Activated T-cell treated with anti-CD3 and anti-CD28 coated beads for 4 hours (primary cell): ENCODE measurements around the gene DNAH9.
"Not testable (repeated sequence)": the region's sequence is repeated elsewhere in the genome, so short reads cannot be mapped to it uniquely, and the experiment has no call there.

ENCODE experiments used
- DNase-seq: peaks from one replicate; pipeline ENCODE4 v3.0.0-alpha.2; 2020

DNAH9 gene

DNA sequence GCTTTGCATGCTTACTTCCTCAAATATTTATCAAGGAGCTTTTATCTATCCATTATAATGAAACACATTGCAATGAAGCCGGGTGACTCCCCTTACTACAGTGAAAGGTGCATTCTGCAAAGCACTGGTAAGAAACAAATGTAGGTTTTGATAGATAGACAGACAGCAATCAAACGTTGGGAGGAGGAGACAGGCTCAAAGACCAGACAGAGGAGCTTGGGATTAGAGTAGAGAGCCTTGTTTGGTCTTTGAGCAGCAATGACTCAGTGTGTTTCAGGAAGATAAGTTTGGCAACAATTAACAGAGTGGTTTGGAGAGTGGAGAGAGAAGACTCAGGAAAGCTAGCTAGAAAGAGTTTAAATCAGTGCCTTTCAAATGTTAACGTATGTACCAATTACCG, 330.2 kb downstream of the DNAH9 start:
- no peak for DNase-seq

DNA sequence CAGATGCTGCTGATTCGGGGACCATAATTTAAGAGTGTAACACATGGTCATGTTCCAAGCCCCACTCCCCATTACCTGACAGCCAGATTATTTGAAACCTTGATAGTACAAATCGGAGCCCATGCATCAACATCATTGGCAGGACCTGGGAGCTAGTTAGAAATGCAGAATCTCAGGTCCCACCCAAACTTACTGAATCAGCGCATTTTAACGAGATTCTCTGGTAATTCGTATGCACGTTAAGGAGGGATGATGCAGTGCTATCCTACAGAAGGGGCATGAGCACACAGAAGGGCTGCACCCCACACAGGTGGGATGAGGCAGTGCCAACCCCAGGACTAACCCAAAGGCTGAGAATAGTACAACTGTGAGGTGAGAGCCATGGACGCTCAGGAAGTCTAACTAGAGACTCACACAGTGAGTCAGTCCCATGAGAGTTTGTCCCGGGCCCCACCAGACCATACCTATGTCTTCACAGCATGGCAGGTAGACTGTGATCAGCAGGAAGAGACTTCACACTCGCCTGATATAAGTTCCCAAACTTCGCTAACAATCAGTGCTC, 334.1 kb downstream of the DNAH9 start:
- no peak for DNase-seq

DNA sequence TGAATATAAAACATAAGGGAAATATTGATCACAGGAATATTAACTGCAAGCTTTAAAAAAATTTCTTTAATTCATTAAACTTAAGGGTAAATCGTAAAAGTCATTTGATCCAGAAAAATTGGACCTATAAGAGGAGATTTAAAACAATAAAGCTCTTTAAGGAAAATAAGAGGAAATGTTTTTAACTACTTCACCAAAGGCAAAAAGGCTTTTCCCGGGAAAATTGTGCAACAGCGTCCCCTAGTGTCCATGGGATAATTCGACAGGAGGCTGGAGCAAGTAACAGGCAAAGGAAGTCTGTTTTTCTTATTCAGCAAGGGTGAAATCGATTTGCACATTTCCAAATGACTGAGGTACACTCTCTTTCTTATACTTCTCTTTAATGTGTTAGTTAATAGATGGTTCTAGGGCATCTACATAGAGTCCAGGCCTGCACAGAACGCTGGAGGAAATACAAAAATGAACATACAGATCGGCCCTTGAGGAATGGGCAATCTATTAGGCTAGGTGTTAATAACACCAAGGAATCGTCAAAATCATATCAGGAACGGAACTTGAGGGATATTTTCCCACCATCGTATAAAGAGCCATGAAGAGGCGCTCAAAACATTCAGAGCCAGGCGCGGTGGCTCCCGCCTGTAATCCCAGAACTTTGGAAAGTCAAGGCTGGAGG, 337.6 kb downstream of the DNAH9 start:
- DNase-seq: no peak

DNA sequence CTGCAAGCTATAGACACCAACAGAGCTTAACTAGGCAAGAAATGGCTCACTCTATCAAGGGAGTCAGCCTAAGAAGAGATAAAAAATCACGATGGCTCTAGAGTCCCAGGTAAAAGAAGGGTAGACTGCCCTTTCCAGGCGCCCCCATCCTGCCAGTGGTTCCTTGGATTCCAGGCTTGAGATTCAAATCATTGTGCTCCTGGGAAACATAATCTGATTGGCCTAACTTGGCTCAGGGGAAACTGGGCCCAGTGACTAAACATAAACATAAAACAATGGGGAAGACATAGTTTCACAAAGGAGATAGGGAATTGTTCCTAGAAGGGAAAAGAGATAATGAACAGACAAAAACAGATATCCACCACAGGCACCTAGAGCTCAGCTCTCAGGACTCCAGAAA, 342.6 kb downstream of the DNAH9 start:
- no peak for DNase-seq

DNA sequence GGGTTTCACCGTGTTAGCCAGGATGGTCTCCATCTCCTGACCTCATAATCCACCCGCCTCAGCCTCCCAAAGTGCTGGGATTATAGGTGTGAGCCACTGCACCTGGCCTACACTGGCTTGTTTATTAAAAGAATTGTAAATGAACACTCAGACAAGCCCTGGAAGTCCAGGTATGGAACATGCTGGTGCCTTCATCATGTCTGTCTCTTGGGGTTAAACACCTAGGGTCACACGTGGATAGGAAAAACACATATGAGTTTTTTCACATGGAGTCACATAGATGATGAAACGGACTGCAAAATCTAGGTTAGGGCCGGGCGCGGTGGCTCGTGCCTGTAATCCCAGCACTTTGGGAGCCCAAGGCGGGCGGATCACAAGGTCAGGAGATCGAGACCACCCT, 344.8 kb downstream of the DNAH9 start:
- not testable (repeated sequence) for DNase-seq

DNA sequence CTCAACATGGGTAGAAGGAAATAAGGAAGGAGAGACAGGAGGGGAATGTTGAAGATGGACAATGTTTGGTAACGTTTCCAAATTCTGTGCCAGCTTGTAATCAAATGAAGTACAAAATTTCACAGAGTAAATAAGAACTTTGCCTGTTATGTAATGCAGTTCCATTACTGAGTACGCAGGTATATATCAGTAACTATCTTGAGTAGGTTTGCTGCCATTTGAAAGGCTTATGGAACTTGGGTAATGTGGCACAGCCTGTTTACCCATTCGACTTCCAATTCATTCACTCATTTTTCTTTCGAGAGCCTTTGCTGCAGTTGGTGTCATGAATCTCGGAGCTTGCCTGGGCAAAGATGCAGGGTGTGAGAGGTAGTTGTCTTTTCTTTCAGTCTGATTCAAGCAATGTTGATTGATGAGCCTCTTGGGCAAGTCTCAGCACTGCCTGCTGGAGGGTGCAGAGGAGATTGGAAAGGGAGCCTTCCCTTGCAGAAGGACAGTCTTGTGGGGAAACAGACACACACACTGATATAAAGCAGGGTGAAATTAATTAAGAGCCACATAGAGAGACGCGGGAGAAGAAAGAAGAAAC, 345.6 kb downstream of the DNAH9 start:
- DNase-seq: no peak

DNA sequence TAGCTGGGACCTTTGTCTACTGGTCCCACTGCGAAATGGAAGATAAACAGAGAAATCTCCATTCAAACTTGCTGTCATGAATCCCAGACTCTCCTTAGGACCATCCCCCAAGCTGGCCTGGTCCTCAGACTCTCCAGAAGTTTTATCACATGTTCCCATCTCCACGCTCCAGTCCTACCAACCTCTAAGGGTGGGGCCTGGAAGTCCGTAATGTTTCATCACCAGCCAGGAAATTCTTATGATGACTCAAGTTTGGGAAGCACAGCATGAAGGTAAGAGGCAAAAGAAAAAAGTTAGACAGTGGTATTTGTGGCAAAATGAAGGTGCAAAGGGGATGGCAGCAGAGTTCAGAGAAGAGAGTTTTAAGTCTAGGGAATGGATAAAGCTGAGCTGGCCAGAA, 346.3 kb downstream of the DNAH9 start:
- DNase-seq: no peak

DNA sequence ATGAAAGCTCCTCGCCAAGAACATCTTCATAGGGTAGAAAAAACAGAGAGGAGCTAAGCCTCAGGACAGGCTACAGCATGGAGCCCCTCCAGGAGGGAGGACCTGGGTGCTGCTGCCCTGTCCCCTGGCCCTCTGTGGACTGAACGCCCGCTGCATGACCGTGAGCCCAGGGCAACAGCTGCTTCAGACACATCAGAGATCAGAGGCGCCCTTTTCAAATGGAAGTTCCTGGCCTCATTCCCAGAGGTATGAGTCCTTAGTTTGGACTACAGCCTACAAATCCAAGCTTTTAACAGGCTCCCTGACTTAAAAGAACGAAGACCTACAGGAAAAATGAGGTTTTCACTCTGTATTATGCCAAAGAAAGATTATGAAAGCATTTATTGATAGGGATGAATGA, 350.5 kb downstream of the DNAH9 start:
- DNase-seq: no peak

DNA sequence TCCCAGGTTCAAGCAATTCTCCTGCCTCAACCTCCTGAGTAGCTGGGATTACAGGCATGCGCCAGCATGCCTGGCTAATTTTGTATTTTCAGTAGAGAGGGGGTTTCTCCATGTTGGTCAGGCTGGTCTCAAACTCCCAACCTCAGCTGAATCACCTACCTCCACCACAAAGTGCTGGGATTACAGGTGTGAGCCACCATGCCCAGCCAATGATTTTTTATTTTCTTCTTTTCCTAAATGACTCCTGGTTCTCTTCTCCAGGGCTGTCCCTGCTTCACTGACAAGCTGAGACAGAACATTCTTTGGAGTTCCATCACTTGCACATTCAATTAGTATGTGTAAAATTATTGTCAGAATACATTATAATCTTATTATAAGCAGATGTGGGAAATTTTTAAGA, 351.3 kb downstream of the DNAH9 start:
- not testable (repeated sequence) for DNase-seq

DNA sequence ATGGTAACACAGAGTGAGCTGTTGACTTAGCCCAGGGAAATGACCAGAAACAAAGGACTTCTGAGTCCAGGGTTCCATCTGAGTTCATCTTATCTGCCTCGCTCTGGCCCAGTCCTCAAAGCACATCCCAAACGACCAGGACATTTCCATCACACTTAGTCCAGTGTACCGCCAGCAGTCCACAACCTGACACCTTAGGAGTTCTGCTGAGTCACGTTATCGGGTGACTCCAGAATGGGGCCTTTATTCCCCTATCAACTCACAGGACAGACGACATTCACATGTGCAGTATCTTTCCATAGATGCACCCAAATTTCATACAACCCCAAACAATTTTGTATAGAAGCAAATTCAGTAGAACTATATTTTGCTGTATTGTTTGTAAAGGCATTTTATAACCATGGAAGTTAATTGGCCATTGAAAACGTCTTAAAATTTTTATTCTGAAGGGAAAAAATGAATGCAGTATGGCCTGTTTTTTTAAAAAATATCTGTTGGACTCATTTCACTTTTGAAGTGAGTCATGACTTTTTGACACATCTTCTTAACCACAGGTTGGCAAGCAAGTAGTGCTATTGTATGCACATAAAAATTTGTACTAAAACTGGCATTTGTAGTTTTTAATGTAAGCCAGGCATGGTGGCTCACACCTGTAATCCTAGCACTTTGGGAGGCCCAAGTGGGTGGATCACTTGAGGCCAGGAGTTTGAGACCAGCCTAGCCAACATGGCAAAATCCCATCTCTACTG, 352.7 kb downstream of the DNAH9 start:
- no peak for DNase-seq

DNA sequence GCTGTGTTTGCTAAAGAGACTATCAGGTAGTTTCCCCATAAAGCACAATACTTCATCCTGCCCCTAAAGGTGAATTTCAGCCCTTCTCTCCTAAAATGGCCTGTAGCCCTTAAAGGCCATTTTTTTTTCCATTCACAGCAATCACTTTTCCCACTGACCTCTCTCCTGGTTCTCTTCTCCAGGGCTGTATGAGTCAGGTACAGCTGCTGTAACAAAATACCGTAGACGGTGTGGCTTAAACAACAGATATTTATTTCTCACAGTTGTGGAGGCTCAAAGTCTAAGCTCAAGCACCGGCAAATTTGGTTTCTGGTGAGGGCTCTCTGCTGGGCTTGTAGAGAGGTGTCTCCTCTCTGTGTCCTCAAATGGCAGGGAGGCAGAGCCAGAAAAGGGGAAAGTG, 354.3 kb downstream of the DNAH9 start:
- DNase-seq: no peak

DNA sequence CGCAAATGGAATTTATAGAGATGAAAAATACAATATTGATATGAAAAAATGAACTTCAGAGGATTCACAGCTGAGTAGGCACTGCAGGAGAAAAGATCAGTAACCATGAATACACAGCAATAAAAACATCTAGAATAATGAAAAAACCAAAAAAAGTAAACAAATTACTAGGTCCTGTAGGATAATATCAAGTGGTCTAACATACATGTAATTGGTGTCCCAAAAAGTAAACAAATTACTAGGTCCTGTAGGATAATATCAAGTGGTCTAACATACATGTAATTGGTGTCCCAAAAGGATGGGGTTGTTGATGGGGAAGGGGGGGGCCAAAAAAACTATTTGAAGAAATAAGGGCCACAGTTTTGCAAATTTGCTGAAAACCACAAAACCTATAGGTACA, 355.7 kb downstream of the DNAH9 start:
- DNase-seq: no peak

DNA sequence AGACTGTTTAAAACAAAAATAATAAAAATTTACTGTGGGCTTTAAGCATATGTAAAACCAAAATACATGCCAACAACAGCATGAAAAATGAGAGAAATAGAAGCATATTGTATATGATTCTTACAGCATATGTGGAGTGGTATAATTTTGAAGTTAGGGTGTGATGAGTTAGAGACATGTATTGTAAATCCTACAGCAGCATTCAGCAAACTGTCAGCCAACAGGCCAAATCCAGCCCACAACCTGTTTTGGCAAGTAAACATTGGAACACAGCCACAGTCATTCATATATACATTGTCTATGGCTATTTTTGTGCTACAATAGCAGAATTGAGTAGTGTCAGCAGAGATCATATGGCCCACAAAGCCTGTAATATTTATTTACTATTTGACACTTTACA, 356.7 kb downstream of the DNAH9 start:
- no peak for DNase-seq

DNA sequence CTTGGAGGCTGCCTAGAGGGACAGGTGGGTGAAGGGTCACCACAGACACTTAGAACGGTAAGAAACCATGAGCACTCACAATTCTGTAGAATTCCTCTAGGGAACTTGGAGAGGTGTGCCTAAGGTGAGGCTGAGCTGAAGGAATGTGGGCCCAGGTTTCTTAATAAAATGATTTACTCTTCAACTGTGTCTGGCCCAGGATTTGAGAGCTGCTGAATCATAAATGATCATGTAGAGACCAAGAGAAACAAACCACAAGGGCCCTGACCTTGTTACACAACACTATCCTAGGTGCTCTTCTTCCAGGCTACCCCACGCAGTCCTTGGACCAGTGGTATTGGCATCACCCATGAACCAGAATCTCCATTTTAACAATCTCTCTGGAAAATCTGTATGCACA, 371.3 kb downstream of the DNAH9 start:
- DNase-seq: no peak

DNA sequence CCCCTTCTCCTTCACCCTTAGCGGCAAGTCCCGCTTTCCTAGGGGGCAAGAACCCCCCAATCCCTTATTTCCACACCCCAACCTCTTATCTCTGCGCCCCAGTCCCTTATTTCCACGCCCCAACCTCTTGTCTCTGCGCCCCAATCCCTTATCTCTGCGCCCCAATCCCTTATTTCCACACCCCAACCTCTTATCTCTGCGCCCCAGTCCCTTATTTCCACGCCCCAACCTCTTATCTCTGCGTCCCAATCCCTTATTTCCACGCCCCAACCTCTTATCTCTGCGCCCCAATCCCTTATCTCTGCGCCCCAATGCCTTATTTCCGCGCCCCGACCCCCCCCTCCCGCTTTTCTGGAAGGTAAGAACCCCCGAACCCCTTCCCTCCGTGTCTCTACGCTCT, 374.5 kb downstream of the DNAH9 start:
- not testable (repeated sequence) for DNase-seq

DNA sequence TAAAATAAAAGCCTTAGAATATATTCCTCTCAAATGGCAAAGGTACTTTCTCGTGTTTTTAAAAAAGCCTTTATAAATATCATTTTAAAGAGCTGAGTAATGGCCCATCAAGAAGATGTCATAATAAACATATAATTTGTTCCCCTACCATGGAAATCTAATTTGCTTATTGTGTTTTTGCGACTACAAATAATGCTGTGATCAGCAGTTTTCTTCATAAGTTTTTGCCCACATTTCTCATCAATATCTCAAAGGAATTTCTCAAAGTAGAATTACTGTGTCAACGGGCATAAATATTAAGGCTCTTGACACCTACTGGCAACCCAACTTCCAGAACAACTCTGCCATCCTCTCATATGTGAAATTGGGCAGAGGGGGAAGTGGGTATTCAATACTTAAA, 381.5 kb downstream of the DNAH9 start:
- DNase-seq: no peak

DNA sequence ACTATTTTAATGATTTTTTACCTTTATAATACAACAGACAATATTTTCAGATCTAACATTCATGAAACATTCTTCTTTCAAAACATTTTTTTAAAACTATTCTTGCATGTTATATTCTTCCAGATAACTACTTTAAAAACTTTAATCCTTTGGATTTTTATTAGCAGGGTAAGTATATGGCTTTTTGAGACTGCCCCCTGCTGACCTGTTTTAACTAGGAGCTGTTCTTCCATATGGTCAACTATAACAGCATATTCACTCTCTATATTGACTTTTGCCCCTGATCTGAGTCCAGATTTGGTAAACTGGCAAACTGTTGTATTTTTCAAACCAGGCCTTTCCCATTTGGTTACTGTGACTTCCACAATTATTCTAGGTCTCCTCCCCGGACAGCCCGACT, 382.5 kb downstream of the DNAH9 start:
- DNase-seq: no peak

DNA sequence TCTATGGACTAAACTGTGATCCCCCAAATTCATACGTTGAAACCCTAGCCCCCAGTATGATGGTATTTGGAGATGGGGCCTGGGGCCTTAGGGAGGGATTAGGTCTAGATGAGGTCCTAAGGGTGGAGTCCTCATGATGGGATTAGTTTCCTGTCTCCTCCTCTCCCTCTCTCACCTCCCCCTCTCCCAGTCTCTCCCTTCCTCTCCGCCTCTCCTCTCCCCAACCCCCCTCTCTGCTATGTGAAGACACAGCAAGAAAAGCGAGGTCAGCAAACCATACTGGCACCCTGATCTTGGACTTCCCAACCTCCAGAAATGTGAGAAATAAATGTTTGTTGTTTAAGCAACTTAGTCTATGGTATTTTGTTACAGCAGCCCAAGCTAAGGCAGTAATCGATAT, 383.6 kb downstream of the DNAH9 start:
- DNase-seq: no peak

DNA sequence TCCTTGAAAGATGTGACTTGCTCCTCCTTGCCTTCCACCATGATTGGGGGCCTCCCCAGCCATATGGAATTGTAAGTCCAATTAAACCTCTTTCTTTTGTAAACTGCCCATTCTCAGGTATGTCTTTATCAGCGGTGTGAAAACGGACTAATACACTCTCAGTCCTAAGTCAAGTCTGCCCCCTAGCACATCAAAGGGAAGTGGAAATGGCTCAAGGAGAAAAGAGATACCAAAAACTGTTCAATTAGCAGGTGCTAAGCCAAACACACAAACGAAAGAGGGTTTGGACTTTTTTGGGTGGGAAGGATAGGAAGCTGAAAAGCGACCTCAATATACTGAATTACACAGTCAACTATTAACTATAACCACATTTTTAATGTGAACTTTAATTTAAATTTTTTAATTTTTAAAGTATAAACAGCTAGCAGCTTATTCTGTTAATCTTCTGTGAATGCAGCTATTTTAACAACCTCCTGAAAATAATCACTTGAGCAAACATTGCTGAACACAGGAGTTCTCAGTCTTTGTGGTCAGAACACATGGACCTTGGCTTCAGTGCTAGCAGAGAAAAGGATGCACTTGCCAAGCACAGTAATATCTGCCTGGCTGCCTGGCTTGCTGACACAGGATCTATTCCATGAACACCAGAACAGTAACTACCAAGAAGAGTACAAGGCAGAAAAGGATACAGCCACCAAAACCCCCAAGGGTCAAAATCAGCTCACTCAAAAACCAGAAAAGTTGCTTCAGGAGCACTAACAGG, 388.1 kb downstream of the DNAH9 start:
- DNase-seq: no peak

DNA sequence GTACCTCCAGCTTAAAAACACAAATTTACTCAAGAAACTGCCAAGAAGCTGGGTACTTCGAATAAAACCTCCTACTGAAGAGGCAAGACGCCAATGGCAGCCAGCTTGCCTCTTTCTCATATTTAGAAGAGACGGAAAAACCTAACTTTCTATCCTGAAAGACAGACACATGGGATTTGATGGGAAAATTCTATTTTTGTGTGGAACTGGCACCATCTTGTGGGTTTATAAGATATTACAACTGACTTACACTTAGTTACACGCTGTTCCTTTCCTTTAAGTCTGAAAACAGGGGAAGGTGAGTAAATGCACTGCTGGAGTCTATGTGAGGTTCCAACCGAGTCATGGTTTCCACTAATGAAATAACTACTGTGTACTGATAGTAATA, 388.7 kb downstream of the DNAH9 start:
- no peak for DNase-seq

DNA sequence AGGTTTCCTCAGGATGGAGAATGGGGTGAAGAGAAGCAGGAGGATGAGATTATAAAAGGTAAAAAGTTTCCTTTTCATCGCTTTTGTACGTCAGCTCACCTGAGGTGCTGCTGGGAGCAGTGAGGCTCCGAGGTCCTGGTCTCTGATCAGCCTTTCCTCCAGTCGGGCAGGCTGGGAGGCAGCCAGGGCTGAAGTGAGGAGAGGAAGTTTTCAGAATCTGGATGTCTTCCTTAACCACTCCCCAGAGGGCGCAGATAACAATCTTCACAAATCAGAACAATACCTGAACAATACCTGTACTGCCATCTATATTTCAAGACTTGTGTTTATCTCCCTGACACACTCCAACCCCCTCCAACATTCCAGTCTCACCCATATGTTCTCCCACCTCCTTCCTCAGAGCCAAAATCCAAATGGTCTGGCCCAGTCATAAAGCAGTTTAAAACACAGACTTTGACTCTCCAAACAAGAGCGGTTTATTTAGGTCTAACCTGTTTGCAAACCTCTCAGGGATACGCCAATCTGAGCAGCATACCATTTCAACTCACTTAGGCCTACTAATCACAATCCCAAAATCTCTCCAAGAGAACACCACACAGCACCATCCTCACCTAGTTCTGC, 392.2 kb downstream of the DNAH9 start:
- no peak for DNase-seq

DNA sequence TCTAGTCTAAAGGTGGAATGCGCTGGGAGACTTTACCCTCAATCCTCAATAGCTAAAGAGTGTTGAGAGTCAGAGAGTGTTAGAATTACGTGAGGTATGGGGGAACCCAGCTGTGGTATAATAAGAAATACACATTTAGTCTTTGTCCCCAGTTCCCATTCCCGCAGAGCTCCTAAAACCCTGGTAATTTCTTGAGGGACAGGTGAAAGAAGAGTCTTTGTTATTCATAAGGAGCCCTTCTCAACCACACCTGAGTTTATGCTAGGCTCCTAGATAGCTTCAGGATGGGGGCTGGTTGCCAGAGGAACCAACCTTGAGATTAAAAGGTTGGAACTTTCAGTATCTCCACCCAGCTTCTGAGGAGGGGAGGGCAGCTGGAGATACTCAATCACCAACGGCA, 393.2 kb downstream of the DNAH9 start:
- DNase-seq: no peak

DNA sequence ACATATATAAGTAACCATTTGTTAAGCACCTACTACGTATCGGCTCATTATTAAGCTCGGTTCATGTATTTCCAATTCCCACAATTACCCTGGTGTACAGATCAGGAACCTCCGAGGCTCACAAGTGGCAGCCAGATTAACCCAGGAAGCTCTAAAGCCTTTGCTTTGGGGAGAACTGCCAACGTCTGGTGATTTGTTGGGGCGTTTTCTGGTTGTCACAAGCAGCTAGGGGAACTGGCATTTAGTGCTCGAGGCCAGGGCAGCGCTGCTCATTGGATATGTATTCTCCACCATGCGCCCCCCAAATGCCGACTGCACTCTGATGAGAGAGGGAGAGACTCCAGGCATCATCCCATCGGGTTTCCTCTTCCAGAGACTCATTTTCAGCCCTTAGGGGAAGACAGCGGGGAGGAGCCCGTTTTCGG, 398.5 kb downstream of the DNAH9 start:
- peak; percentile 33 for DNase-seq
